HUES6 (cell line): Measurements from ENCODE around the gene ARPP19.
A peak's percentile ranks its signal among the peaks of the same experiment; 100 is the strongest.
"Not testable (repeated sequence)": the region's sequence is repeated elsewhere in the genome, so short reads cannot be mapped to it uniquely, and the experiment has no call there.

Experiments used
- H3K27ac ChIP-seq: 2 replicates; pipeline ENCODE4 v1.7.0; 2013; ENCODE audit warnings: low read depth, mild to moderate bottlenecking, low read length, inconsistent platforms
- H3K27me3 ChIP-seq: 2 replicates; pipeline ENCODE4 v1.6.1; 2013; ENCODE audit warnings: low read length; ENCODE audit not compliant: control insufficient read depth, insufficient read depth
- H3K36me3 ChIP-seq: 2 replicates; pipeline ENCODE4 v1.6.1; 2013; ENCODE audit warnings: low read length; ENCODE audit not compliant: control insufficient read depth, insufficient read depth
- H3K4me1 ChIP-seq: 2 replicates; pipeline ENCODE4 v1.6.1; 2013; ENCODE audit warnings: low read length; ENCODE audit not compliant: control insufficient read depth, insufficient read depth
- H3K4me3 ChIP-seq: 2 replicates; pipeline ENCODE4 v1.5.1; 2013; ENCODE audit warnings: low read depth, low read length
- H3K9ac ChIP-seq: one replicate; pipeline ENCODE4 v1.6.1; 2013; ENCODE audit warnings: mild to moderate bottlenecking, low read length
- H3K9me3 ChIP-seq: 2 replicates; pipeline ENCODE4 v1.6.1; 2013; ENCODE audit warnings: low read depth, low read length; ENCODE audit not compliant: control insufficient read depth, insufficient read depth

Gene ARPP19

DNA sequence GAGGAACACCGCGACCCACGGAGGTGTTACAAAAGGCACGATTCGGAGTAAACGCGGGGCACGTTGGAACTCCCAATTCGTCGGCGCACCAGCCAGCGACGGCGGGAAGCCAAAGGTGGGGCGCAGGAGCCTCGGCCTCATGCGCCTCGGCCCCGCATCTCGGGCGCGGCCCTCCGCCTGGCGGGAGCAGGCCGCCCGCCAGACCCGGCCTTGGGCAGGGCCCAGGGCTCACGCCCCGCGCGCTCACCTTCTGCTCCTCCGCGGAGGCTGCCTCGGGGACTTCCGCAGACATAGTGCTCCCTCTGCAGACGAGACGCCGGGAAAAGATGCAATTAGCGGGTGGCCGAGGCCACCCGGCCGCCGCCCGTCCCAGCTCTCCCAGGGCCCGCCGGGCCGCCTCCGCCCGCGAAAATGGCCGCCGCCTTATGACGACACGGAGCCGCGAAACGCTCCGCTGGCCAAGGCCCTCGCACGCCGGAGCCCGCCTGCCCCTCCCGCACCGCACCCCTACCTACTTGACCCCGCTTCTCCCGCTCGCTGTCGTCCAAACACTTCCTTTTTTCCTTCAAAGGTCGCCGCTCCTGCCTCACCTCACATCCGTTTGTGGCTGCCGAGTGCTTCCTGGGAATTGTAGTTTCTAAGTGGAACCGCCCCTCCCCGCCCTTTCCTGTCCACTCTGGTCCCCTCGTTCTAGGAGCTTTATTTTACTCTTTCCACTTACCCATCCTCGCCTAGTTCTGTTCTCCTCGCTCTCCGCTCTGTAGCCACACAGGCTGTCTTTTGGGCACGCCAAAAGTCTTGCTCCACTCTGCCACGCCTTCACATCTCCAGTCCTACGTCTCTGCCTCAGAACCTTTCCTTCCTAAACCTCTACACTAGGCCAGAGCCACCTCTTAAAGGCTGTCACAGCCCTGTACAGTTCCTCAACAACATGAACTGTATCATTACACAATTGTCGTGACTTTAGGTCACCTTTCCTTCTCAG lies at the start of gene ARPP19:
ARPP19 (minus strand) TSS at position 430 of the 985 bp plus-strand sequence; CDS start at position 292, 138 bp downstream.
- Histone ChIP-seq H3K4me1 (peaks cover 8% of the 10 kb centered on the region), H3K36me3 (peaks cover 3% of the 10 kb centered on the region; the same call in 1 of the 2 replicates), H3K27me3 (no peaks in the 10 kb centered on the region), H3K4me3 (peak within 1 kb of the TSS; percentile 93), H3K9ac (peak within 1 kb of the TSS; percentile 99), H3K9me3 (no peaks in the 10 kb centered on the region), H3K27ac (peak within 1 kb of the TSS; percentile 95)

GRCh38 chr15:52617026-52617425 lies 48.2 kb upstream of the ARPP19 start:
- H3K9ac ChIP-seq = no peak overlapping the region
- H3K27ac ChIP-seq = no peak overlapping the region
- H3K36me3 ChIP-seq = no peaks in the 10 kb centered on the region
- no peaks in the 10 kb centered on the region for H3K9me3 ChIP-seq
- H3K4me1 ChIP-seq = no peaks in the 10 kb centered on the region
- no peaks in the 10 kb centered on the region for H3K27me3 ChIP-seq
- no peak overlapping the region for H3K4me3 ChIP-seq

DNA sequence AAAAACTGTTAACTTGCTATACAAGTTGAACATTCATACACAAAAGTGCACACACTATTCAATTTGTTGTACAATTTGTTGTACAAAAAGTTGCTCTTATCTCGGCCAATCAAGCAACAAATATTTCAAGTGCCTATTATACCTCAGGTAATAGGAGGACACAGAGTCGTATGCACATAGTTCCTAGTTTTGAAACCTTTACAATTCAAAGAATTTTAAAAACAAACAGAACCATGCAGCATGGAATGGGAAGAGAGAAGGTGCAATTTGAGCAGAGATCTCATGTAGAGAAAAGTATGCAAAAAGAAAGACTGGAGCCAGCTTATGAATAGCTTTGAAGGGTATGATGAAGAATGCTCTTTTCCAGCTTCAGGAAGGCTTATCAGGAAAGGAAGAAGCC lies 46.5 kb upstream of the ARPP19 start:
- no peaks in the 10 kb centered on the region for H3K36me3 ChIP-seq
- no peak overlapping the region for H3K27ac ChIP-seq
- no peaks in the 10 kb centered on the region for H3K9me3 ChIP-seq

DNA sequence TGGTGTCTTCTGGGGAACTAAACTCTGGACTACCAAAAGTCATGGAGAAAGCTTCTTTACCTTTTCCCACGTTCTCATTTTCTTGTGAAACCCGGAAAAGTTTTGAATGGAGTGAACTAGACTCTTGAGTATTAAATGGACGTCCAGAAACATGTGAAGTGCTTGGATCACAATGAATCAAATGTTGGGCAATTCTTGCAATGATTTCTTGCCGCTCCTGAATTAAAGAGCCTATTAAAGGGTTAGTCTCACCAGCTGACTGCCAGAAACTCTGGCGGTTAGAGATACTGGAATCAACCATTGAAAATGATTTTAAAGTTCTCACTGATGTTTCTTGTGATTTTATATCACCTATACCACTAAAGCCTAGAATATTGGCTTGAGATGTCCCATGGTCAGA lies 40.8 kb upstream of the ARPP19 start:
- Histone ChIP-seq H3K9ac (no peak overlapping the region), H3K36me3 (peaks cover 3% of the 10 kb centered on the region; the same call in 1 of the 2 replicates), H3K27me3 (no peaks in the 10 kb centered on the region), H3K27ac (no peak overlapping the region), H3K4me1 (no peaks in the 10 kb centered on the region), H3K4me3 (no peak overlapping the region), H3K9me3 (no peaks in the 10 kb centered on the region)

More for the DNA sequence above, 46.5 kb upstream of the ARPP19 start:
- H3K9ac ChIP-seq = no peak overlapping the region
- no peak overlapping the region for H3K4me3 ChIP-seq
- H3K27me3 ChIP-seq = no peaks in the 10 kb centered on the region
- H3K4me1 ChIP-seq = no peaks in the 10 kb centered on the region

- no peaks in the 10 kb centered on the region for H3K4me1 ChIP-seq
- H3K9ac ChIP-seq = no peak overlapping the region
- no peak overlapping the region for H3K4me3 ChIP-seq
- no peaks in the 10 kb centered on the region for H3K36me3 ChIP-seq
- no peaks in the 10 kb centered on the region for H3K27me3 ChIP-seq
- H3K27ac ChIP-seq = no peak overlapping the region
- no peaks in the 10 kb centered on the region for H3K9me3 ChIP-seq
These were observed 15.6 kb upstream of the ARPP19 start for GRCh38 chr15:52584414-52584813.

DNA sequence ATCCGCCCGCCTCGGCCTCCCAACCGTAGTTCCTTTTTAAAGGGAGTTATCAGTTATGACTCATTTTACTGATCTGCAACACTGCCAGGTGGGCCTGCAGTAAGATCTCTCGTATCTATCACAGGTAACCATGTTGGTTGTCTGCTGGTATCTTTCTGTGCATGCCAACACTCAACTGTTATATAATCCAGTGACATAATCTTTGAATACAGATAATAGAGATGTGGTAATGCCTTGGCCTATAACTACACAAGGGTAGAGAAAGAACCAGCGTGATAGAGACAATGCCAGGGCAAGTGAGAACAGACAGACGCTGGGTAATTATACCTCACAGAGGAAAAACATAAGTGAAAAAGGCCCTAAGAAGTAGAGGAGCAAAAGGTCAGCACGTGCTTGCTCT lies 11.0 kb upstream of the ARPP19 start:
- H3K9ac ChIP-seq = no peak overlapping the region
- H3K27me3 ChIP-seq = no peaks in the 10 kb centered on the region
- no peak overlapping the region for H3K4me3 ChIP-seq
- H3K27ac ChIP-seq = no peak overlapping the region
- no peaks in the 10 kb centered on the region for H3K4me1 ChIP-seq
- H3K9me3 ChIP-seq = no peaks in the 10 kb centered on the region
- H3K36me3 ChIP-seq = no peaks in the 10 kb centered on the region

GRCh38 chr15:52576692-52577091 lies 7.9 kb upstream of the ARPP19 start:
- H3K27ac ChIP-seq = no peak overlapping the region
- no peak overlapping the region for H3K4me3 ChIP-seq
- H3K4me1 ChIP-seq = no peaks in the 10 kb centered on the region
- H3K36me3 ChIP-seq = no peaks in the 10 kb centered on the region
- H3K27me3 ChIP-seq = no peaks in the 10 kb centered on the region
- H3K9me3 ChIP-seq = no peaks in the 10 kb centered on the region
- no peak overlapping the region for H3K9ac ChIP-seq

DNA sequence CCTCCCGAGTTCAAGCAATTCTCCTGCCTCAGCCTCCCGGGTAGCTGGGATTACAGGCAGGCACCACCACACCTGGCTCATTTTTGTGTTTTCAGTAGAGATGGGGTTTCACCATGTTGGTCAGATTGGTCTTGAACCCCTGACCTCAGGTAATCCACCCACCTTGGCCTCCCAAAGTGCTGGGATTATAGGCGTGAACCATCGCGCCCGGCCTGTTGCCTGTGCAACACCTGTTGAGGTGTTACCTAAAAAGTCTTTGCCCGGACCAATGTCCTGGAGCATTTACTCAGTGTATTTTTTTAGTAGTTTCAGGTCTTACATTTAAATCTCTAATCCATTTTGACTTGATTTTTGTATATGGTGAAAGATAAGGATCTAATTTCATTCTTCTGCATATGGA lies 6.7 kb upstream of the ARPP19 start:
- H3K36me3 ChIP-seq, H3K9ac ChIP-seq, H3K27ac ChIP-seq, H3K4me1 ChIP-seq, H3K9me3 ChIP-seq, H3K4me3 ChIP-seq, H3K27me3 ChIP-seq: not testable (repeated sequence)

- H3K27me3 ChIP-seq = no peaks in the 10 kb centered on the region
- no peaks in the 10 kb centered on the region for H3K36me3 ChIP-seq
- no peak overlapping the region for H3K4me3 ChIP-seq
- no peaks in the 10 kb centered on the region for H3K4me1 ChIP-seq
- H3K9me3 ChIP-seq = no peaks in the 10 kb centered on the region
- H3K27ac ChIP-seq = no peak overlapping the region
- H3K9ac ChIP-seq = no peak overlapping the region
These were observed 6.2 kb upstream of the ARPP19 start for GRCh38 chr15:52575072-52575471.

DNA sequence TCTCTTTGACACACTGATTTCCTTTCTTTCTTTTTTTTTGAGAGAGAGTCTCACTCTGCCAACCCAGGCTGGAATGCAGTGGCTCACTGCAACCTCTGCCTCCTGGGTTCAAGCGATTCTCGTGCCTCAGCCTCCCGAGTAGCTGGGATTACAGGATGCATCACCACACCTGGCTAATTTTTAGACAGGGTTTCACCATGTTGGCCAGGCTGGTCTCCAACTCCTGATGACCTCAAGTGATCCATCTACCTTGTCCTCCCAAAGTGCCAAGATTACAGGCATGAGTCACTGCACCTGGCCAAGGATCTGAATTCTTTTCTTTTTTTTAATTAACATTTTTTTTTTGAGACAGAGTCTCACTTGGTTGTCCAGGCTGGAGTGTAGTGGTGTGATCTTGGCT lies 5.8 kb upstream of the ARPP19 start:
- H3K4me3 ChIP-seq, H3K9me3 ChIP-seq, H3K4me1 ChIP-seq, H3K36me3 ChIP-seq, H3K9ac ChIP-seq, H3K27ac ChIP-seq, H3K27me3 ChIP-seq: not testable (repeated sequence)

GRCh38 chr15:52567871-52568600 lies 794 bp downstream of the ARPP19 start:
- Histone ChIP-seq H3K36me3 (peaks cover 4% of the 10 kb centered on the region; the same call in 1 of the 2 replicates), H3K27me3 (no peaks in the 10 kb centered on the region), H3K9me3 (no peaks in the 10 kb centered on the region), H3K4me3 (peak overlapping the region; percentile 93), H3K4me1 (peaks cover 8% of the 10 kb centered on the region), H3K27ac (peak overlapping the region; percentile 95), H3K9ac (peak overlapping the region; percentile 99)
